ENCODE data around the gene TADA2A. TPM values are rescaled to one million over a fixed set of nuclear protein-coding genes. Genes with fewer than 3 reads are reported as not detected.
"Not testable (repeated sequence)": the region's sequence is repeated elsewhere in the genome, so short reads cannot be mapped to it uniquely, and the experiment has no call there.

Gene TADA2A
- total RNA-seq, 1 experiment from 2014 or later = 11.4 TPM

DNA sequence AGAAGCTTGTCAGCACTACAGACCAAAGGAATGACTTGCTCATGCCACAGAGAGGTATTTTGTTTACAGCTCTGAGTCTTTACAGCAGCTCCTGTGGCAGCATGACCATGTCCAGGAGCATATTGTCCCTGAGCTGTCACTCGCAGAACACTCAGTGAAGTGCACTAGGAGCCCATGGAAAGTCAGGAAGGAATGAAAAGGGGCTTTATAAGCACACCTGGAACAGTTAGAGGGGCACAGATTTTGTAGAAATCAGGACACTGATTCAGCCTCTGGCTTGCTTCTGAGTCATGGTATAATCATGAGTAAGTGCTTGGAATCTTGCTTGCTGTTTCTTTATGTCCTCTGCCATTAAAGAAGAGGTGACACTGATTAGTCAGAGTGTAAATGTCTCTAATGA, 41.0 kb downstream of the TADA2A start:
- no peaks in the 10 kb centered on the region for H3K9me3 ChIP-seq (ENCODE audit: control insufficient read depth, insufficient read depth, low read depth, low read length)
- no peak overlapping the region for H3K27ac ChIP-seq (ENCODE audit: low read length)
- in situ Hi-C loops (cut with HindIII; ENCODE audit: low pct_unique_long_range_greater_than_20kb, low sequenced_read_pairs) (no loop called here), intact Hi-C loops (cut with micrococcal nuclease; ENCODE audit: unreplicated experiment) (no loop called here)
- peak; percentile 81 for ATAC-seq
- H3K4me1 ChIP-seq (ENCODE audit: control insufficient read depth, insufficient read depth, low read length) = no peaks in the 10 kb centered on the region; the same call in 1 of the 2 replicates
- DNase-seq (ENCODE audit: low read depth, low spot score) = no peak
- no peaks in the 10 kb centered on the region for H3K27me3 ChIP-seq (ENCODE audit: control insufficient read depth, insufficient read depth, low read length)
- BruUV-seq (replicated peaks) = no TSS peak
- peaks cover 2% of the 10 kb centered on the region; the same call in 1 of the 2 replicates for H3K36me3 ChIP-seq (ENCODE audit: control insufficient read depth, insufficient read depth, low read length)
- H3K4me3 ChIP-seq (ENCODE audit: low read depth in 2 of 2, low read length in 2 of 2) = no peak overlapping the region
- ChIA-PET POLR2A (interaction anchor here (0.6 kb wide), 1 partner anchor 331 kb away, joined by 3 read pairs; no protein-coding TSS in a partner anchor), CTCF (no interaction called here)
- TF ChIP-seq, protein P1, sequence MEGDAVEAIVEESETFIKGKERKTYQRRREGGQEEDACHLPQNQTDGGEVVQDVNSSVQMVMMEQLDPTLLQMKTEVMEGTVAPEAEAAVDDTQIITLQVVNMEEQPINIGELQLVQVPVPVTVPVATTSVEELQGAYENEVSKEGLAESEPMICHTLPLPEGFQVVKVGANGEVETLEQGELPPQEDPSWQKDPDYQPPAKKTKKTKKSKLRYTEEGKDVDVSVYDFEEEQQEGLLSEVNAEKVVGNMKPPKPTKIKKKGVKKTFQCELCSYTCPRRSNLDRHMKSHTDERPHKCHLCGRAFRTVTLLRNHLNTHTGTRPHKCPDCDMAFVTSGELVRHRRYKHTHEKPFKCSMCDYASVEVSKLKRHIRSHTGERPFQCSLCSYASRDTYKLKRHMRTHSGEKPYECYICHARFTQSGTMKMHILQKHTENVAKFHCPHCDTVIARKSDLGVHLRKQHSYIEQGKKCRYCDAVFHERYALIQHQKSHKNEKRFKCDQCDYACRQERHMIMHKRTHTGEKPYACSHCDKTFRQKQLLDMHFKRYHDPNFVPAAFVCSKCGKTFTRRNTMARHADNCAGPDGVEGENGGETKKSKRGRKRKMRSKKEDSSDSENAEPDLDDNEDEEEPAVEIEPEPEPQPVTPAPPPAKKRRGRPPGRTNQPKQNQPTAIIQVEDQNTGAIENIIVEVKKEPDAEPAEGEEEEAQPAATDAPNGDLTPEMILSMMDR (IDR thresholded peaks at IDR 0.05) = no peak
- no peak for TF ChIP-seq SIN3A (IDR thresholded peaks at IDR 0.05; ENCODE audit: borderline replicate concordance, insufficient read depth, low read depth, low read length)
- TF ChIP-seq, protein P2, sequence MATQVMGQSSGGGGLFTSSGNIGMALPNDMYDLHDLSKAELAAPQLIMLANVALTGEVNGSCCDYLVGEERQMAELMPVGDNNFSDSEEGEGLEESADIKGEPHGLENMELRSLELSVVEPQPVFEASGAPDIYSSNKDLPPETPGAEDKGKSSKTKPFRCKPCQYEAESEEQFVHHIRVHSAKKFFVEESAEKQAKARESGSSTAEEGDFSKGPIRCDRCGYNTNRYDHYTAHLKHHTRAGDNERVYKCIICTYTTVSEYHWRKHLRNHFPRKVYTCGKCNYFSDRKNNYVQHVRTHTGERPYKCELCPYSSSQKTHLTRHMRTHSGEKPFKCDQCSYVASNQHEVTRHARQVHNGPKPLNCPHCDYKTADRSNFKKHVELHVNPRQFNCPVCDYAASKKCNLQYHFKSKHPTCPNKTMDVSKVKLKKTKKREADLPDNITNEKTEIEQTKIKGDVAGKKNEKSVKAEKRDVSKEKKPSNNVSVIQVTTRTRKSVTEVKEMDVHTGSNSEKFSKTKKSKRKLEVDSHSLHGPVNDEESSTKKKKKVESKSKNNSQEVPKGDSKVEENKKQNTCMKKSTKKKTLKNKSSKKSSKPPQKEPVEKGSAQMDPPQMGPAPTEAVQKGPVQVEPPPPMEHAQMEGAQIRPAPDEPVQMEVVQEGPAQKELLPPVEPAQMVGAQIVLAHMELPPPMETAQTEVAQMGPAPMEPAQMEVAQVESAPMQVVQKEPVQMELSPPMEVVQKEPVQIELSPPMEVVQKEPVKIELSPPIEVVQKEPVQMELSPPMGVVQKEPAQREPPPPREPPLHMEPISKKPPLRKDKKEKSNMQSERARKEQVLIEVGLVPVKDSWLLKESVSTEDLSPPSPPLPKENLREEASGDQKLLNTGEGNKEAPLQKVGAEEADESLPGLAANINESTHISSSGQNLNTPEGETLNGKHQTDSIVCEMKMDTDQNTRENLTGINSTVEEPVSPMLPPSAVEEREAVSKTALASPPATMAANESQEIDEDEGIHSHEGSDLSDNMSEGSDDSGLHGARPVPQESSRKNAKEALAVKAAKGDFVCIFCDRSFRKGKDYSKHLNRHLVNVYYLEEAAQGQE (IDR thresholded peaks at IDR 0.05; ENCODE audit: insufficient read depth in 1 of 2, low read depth in 2 of 2, low read length in 1 of 2) = no peak
- TF ChIP-seq POLR2AphosphoS5 (IDR thresholded peaks at IDR 0.05; ENCODE audit: low read depth, low read length) = no peak
- no peak for TF ChIP-seq TCF7L2 (IDR thresholded peaks at IDR 0.05; ENCODE audit: low read depth, low read length)

DNA sequence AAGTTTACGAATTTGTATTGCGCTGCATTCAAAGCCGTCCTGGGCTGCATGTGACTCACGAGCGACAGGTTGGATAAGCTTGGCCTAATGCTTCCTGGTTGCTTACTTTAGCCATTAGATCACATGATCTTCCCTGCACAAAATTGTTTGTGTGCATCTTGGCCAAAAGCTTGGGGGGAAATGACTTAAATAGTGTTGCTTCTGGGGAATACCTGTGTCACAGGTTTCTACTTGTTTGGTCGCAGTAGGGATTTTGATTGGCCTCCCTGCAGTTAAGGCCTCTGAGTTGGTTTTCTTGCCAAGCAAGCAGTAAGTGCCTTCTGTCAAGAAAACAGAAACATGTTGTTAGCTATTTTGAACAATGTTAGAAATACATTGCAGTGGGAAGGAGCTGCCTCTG, 43.4 kb downstream of the TADA2A start:
- Histone ChIP-seq H3K27ac (ENCODE audit: low read length) (no peak overlapping the region), H3K4me3 (ENCODE audit: low read depth in 2 of 2, low read length in 2 of 2) (no peak overlapping the region), H3K9me3 (ENCODE audit: control insufficient read depth, insufficient read depth, low read depth, low read length) (no peaks in the 10 kb centered on the region), H3K36me3 (ENCODE audit: control insufficient read depth, insufficient read depth, low read length) (peaks cover 4% of the 10 kb centered on the region; the same call in 1 of the 2 replicates), H3K27me3 (ENCODE audit: control insufficient read depth, insufficient read depth, low read length) (no peaks in the 10 kb centered on the region), H3K4me1 (ENCODE audit: control insufficient read depth, insufficient read depth, low read length) (no peaks in the 10 kb centered on the region; the same call in 1 of the 2 replicates)
- TF ChIP-seq POLR2AphosphoS5 (IDR thresholded peaks at IDR 0.05; ENCODE audit: low read depth, low read length) = no peak
- TF ChIP-seq, protein P2 (IDR thresholded peaks at IDR 0.05; ENCODE audit: insufficient read depth in 1 of 2, low read depth in 2 of 2, low read length in 1 of 2) = no peak
- TF ChIP-seq SIN3A (IDR thresholded peaks at IDR 0.05; ENCODE audit: borderline replicate concordance, insufficient read depth, low read depth, low read length) = no peak
- no TSS peak for BruUV-seq (replicated peaks)
- ATAC-seq (no peak), DNase-seq (ENCODE audit: low read depth, low spot score) (no peak)
- in situ Hi-C loops (cut with HindIII; ENCODE audit: low pct_unique_long_range_greater_than_20kb, low sequenced_read_pairs) = no loop called here
- CTCF ChIA-PET = no interaction called here
- POLR2A ChIA-PET = no interaction called here
- intact Hi-C loops (cut with micrococcal nuclease; ENCODE audit: unreplicated experiment) = no loop called here

DNA sequence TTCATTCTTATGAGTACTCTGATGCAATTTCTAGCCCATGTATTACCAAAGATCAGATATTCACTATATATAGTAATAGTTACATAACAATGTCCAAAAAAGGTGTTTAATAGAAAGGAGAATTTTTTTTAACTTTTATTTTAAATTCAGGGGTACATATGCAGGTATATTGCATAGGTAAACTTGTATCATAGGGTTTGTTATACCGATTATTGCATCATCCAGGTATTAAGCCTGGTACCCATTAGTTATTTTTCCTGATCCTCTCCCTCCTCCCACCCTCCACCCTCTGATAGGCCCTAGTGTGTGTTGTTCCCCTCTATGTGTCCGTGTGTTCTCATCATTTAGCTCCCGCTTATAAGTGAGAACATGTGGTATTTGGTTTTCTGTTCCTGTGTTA, 51.1 kb downstream of the TADA2A start:
- CTCF ChIA-PET; H3K27me3 ChIP-seq (ENCODE audit: control insufficient read depth, insufficient read depth, low read length); H3K27ac ChIP-seq (ENCODE audit: low read length); POLR2A ChIA-PET; ATAC-seq; DNase-seq (ENCODE audit: low read depth, low spot score); H3K36me3 ChIP-seq (ENCODE audit: control insufficient read depth, insufficient read depth, low read length); H3K4me1 ChIP-seq (ENCODE audit: control insufficient read depth, insufficient read depth, low read length); H3K9me3 ChIP-seq (ENCODE audit: control insufficient read depth, insufficient read depth, low read depth, low read length); BruUV-seq (replicated peaks); in situ Hi-C loops (cut with HindIII; ENCODE audit: low pct_unique_long_range_greater_than_20kb, low sequenced_read_pairs); intact Hi-C loops (cut with micrococcal nuclease; ENCODE audit: unreplicated experiment); H3K4me3 ChIP-seq (ENCODE audit: low read depth in 2 of 2, low read length in 2 of 2): not testable (repeated sequence)
